GM21619 (cell line): ENCODE measurements around the gene HSPB7.
"Not testable (repeated sequence)": the region's sequence is repeated elsewhere in the genome, so short reads cannot be mapped to it uniquely, and the experiment has no call there.

Experiments used
- ATAC-seq: cut with Tn5 transposase; IDR thresholded peaks from one replicate; pipeline ENCODE4 v1.9.1; 2021; ENCODE audit not compliant: unreplicated experiment

The HSPB7 gene

GRCh38 chr1:16023050-16023653 is 5.3 kb upstream of the HSPB7 start:
- no peak for ATAC-seq

- ATAC-seq: no peak
These were observed 4.5 kb upstream of the HSPB7 start for GRCh38 chr1:16022393-16022792.

- ATAC-seq: no peak
These were observed 3.8 kb upstream of the HSPB7 start, which contains the start of gene CLCNKA for GRCh38 chr1:16021681-16022080. TSS of gene CLCNKA (plus strand) at chr1:16022036. CDS start at chr1:16022620, 584 bp downstream.

GRCh38 chr1:16020878-16021277 is 3.0 kb upstream of the HSPB7 start:
- not testable (repeated sequence) for ATAC-seq

GRCh38 chr1:16020325-16020724 is 2.5 kb upstream of the HSPB7 start:
- ATAC-seq: no peak

GRCh38 chr1:16019644-16020277 is 1.9 kb upstream of the HSPB7 start:
- no peak for ATAC-seq

GRCh38 chr1:16018749-16019643 is 1.2 kb upstream of the HSPB7 start:
- no peak for ATAC-seq

GRCh38 chr1:16018308-16018707 is 465 bp upstream of the HSPB7 start:
- no peak for ATAC-seq

- no peak for ATAC-seq
These were observed 775 bp downstream of the HSPB7 start for GRCh38 chr1:16017076-16017460.

GRCh38 chr1:16015960-16016901 is 1.6 kb downstream of the HSPB7 start:
- no peak for ATAC-seq

GRCh38 chr1:16015491-16015890 is 2.4 kb downstream of the HSPB7 start:
- no peak for ATAC-seq

GRCh38 chr1:16014509-16015482 is 3.0 kb downstream of the HSPB7 start:
- no peak for ATAC-seq

- no peak for ATAC-seq
These were observed 4.0 kb downstream of the HSPB7 start for GRCh38 chr1:16013908-16014258.

- ATAC-seq: no peak
These were observed 4.5 kb downstream of the HSPB7 start for GRCh38 chr1:16013220-16013907.

GRCh38 chr1:16012590-16013219 is 5.1 kb downstream of the HSPB7 start:
- ATAC-seq: no peak

GRCh38 chr1:16011936-16012589 is 5.8 kb downstream of the HSPB7 start:
- no peak for ATAC-seq

- no peak for ATAC-seq
These were observed 7.0 kb downstream of the HSPB7 start for GRCh38 chr1:16010837-16011236.

- ATAC-seq: no peak
These were observed 8.2 kb downstream of the HSPB7 start for GRCh38 chr1:16009678-16010077.
